Endometrial microvascular endothelial cells (primary cell): ENCODE measurements around the gene CSK. TPM values are rescaled to one million over a fixed set of nuclear protein-coding genes. Genes with fewer than 3 reads are reported as not detected.

ENCODE experiments used
- in situ Hi-C: cut with HindIII; loops from 2 replicates; pipeline ENCODE4 v1.10.0; 2017; ENCODE audit warnings: low sequenced_read_pairs, low pct_unique_long_range_greater_than_20kb; ENCODE audit errors: inconsistent ontology term
- total RNA-seq: library from RNA; depleted of rRNA; stranded (reverse); fragments of >200 nt; gene quantifications from one replicate; pipeline ENCODE4 v1.2.3, GENCODE V29; 2015; ENCODE audit errors: inconsistent ontology term

Gene CSK
- total RNA-seq, 1 donor from 2014 or later, result 35.7 TPM

GRCh38 chr15:74768771-74769342, 13.0 kb upstream of the CSK start:
- in situ Hi-C loops, result no loop called here

- in situ Hi-C loops, result loop anchor here (5.0 kb wide), 1 partner anchor 137 kb away; no protein-coding TSS in a partner anchor
Observed at GRCh38 chr15:74769463-74770025, 12.3 kb upstream of the CSK start.

- in situ Hi-C loops, result loop anchor here (5.0 kb wide), 1 partner anchor 138 kb away; no protein-coding TSS in a partner anchor
Observed at GRCh38 chr15:74770211-74770903, 11.5 kb upstream of the CSK start.

GRCh38 chr15:74773329-74773728, 8.6 kb upstream of the CSK start:
- in situ Hi-C loops, result loop anchor here (5.0 kb wide), 1 partner anchor 141 kb away; no protein-coding TSS in a partner anchor

- in situ Hi-C loops, result loop anchor here (5.0 kb wide), 1 partner anchor 141 kb away; no protein-coding TSS in a partner anchor
Observed at GRCh38 chr15:74773731-74774252, 8.1 kb upstream of the CSK start.

GRCh38 chr15:74775132-74775562, 6.7 kb upstream of the CSK start:
- in situ Hi-C loops, result no loop called here

GRCh38 chr15:74775894-74776293, 6.0 kb upstream of the CSK start:
- in situ Hi-C loops, result no loop called here

GRCh38 chr15:74776821-74777768, 4.8 kb upstream of the CSK start:
- in situ Hi-C loops, result no loop called here

- in situ Hi-C loops, result no loop called here
Observed at GRCh38 chr15:74777769-74778598, 3.9 kb upstream of the CSK start.

- in situ Hi-C loops, result no loop called here
Observed at GRCh38 chr15:74778599-74778970, 3.3 kb upstream of the CSK start.

GRCh38 chr15:74779162-74779648, 2.7 kb upstream of the CSK start:
- in situ Hi-C loops, result no loop called here

GRCh38 chr15:74780523-74781430, 1.1 kb upstream of the CSK start:
- in situ Hi-C loops, result no loop called here

GRCh38 chr15:74782259-74783071, 585 bp downstream of the CSK start:
- in situ Hi-C loops, result no loop called here

GRCh38 chr15:74783072-74783807, 1.4 kb downstream of the CSK start:
- in situ Hi-C loops, result no loop called here

GRCh38 chr15:74783808-74784175, 1.9 kb downstream of the CSK start:
- in situ Hi-C loops, result no loop called here
